Measurements from ENCODE around the gene TYW5. TPM values are rescaled to one million over a fixed set of nuclear protein-coding genes. Genes with fewer than 3 reads are reported as not detected.

TYW5 gene
- total and polyA plus RNA-seq, 12 donors: 1.9 to 3.5 (median 2.6) TPM

DNA sequence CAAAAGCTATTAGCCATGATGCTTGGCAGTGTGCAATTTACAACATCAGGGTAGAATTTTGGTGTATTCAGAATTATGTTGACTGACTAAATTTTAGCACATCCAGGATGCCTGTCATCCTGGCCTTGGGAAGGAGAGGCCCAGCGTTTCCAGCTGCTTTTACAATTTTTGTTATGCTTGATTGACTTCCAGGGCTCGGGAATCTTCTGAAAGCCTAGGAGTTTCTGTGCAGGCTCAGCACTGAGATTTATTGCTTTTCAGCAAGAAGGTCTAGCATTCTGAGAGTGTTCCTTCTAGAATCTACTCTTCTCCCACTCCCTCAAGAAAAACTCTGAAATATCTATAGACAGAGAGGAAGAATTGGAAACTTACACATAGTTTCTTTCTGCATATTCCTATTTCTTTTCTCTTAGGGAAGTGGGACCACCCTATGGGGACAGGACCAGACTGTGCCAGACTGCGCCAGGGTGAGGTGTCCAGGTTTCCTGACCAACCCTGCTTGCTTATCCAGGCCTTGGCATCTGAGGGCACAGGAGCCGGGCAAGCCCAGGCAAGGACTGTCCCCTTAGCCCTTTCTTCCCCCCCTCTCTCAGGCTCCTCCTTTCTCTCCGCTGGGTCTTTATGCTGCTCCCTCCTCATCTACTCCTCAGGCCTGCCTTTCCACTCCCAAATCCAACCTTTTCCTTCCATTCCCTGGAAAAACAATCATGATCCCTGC, 27.0 kb upstream of the TYW5 start:
- H3K4me3 ChIP-seq: no peak overlapping the region
- no peak overlapping the region for H3K27ac ChIP-seq
- H3K27me3 ChIP-seq: no peaks in the 10 kb centered on the region
- H3K36me3 ChIP-seq: no peaks in the 10 kb centered on the region
- ATAC-seq: no peak
- DNase-seq: no peak
- WGBS, 2 donors: 77 to 82% methylated on average over 5 of the region's 5 CpGs
- intact Hi-C loops (cut with DNase I): loop anchor here in 5 of 10 donors (5.0 to 10.0 kb wide), 4 partner anchors 323 to 720 kb away; partner anchors contain the start of gene SPATS2L (in 3 of the 5)
- H3K4me1 ChIP-seq: peaks cover 0 to 22% (median 7%) of the 10 kb centered on the region in 9 donors
- TF ChIP-seq, protein P1, sequence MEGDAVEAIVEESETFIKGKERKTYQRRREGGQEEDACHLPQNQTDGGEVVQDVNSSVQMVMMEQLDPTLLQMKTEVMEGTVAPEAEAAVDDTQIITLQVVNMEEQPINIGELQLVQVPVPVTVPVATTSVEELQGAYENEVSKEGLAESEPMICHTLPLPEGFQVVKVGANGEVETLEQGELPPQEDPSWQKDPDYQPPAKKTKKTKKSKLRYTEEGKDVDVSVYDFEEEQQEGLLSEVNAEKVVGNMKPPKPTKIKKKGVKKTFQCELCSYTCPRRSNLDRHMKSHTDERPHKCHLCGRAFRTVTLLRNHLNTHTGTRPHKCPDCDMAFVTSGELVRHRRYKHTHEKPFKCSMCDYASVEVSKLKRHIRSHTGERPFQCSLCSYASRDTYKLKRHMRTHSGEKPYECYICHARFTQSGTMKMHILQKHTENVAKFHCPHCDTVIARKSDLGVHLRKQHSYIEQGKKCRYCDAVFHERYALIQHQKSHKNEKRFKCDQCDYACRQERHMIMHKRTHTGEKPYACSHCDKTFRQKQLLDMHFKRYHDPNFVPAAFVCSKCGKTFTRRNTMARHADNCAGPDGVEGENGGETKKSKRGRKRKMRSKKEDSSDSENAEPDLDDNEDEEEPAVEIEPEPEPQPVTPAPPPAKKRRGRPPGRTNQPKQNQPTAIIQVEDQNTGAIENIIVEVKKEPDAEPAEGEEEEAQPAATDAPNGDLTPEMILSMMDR (IDR thresholded peaks at IDR 0.05): no peak
- no peaks in the 10 kb centered on the region for H3K9me3 ChIP-seq

- H3K4me3 ChIP-seq: peak overlapping the region in 6 of 10 donors; percentile 6 to 33 (median 24)
- intact Hi-C loops (cut with DNase I): loop anchor here (1.0 to 10.0 kb wide), 10 partner anchors 325 to 725 kb away; partner anchors contain the start of gene SPATS2L (in 4 of the 10)
- TF ChIP-seq, protein P1 (IDR thresholded peaks at IDR 0.05): peak; percentile 69 to 92 (median 91)
- peak; percentile 37 to 84 (median 74) for ATAC-seq
- no peak overlapping the region for H3K27ac ChIP-seq
- H3K4me1 ChIP-seq: peaks cover 0 to 12% (median 4%) of the 10 kb centered on the region in 9 donors
- H3K27me3 ChIP-seq: no peaks in the 10 kb centered on the region
- DNase-seq: peak; percentile 84 to 87
- H3K9me3 ChIP-seq: no peaks in the 10 kb centered on the region
- WGBS, 2 donors: 13 to 15% methylated on average over 12 of the region's 12 CpGs
- H3K36me3 ChIP-seq: no peaks in the 10 kb centered on the region
Measured at GRCh38 chr2:199979832-199980628, 24.7 kb upstream of the TYW5 start.

DNA sequence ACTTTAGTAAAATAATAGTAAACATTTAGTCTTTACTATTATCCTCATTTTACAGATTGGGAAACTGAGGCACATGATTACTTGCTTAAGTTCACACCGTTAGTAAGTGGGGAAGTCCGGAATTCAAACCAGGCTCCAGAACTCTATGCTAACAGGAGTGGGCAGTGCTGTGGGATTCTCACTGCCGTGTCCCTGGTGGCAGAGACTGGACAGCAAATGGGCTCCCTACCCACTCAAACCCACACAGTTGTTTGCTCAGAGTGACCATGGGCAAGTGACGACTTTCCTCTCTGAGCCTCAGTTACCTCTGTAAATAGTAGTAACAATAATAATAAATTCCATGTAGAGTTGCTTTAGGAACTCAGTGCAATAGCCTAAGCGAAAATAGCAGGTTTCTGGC, 24.1 kb upstream of the TYW5 start:
- DNase-seq (no peak), ATAC-seq (no peak)
- Histone ChIP-seq H3K27me3 (no peaks in the 10 kb centered on the region), H3K27ac (no peak overlapping the region), H3K4me1 (peaks cover 0 to 12% (median 4%) of the 10 kb centered on the region in 9 donors), H3K36me3 (peaks cover 0 to 4% (median 0%) of the 10 kb centered on the region in 9 donors), H3K9me3 (no peaks in the 10 kb centered on the region), H3K4me3 (peak overlapping the region in 3 of 10 donors; percentile 23 to 26 (median 26))
- TF ChIP-seq, protein P1 (IDR thresholded peaks at IDR 0.05): no peak
- intact Hi-C loops (cut with DNase I): loop anchor here in 7 of 10 donors (5.0 to 10.0 kb wide), 3 partner anchors 715 to 725 kb away; no protein-coding TSS in a partner anchor
- 63 to 80% methylated on average over 5 of the region's 5 CpGs for WGBS, 2 donors

GRCh38 chr2:199977984-199978415, 22.7 kb upstream of the TYW5 start:
- Histone ChIP-seq H3K27ac (no peak overlapping the region), H3K9me3 (no peaks in the 10 kb centered on the region), H3K27me3 (no peaks in the 10 kb centered on the region), H3K4me1 (peaks cover 0 to 12% (median 4%) of the 10 kb centered on the region in 9 donors), H3K36me3 (peaks cover 0 to 4% (median 0%) of the 10 kb centered on the region in 9 donors), H3K4me3 (no peak overlapping the region)
- TF ChIP-seq, protein P1 (IDR thresholded peaks at IDR 0.05): no peak
- no peak for ATAC-seq
- DNase-seq: no peak
- intact Hi-C loops (cut with DNase I): loop anchor here in 7 of 10 donors (5.0 to 10.0 kb wide), 3 partner anchors 717 to 727 kb away; no protein-coding TSS in a partner anchor
